Endothelial cell of umbilical vein (primary cell): ENCODE measurements around the gene RLN3. TPM values are rescaled to one million over a fixed set of nuclear protein-coding genes. Genes with fewer than 3 reads are reported as not detected.

Experiments
- BruUV-seq: library from RNA; stranded (reverse); fragments of 400-500 nt; replicated peaks from 2 replicates; lab custom pipeline; 2021; lab: Mats Ljungman, UMichigan
- CTCF ChIA-PET: fragments of 300-600, 350-600 bp; sonication (Branson Sonifier 250); formaldehyde crosslinking; loops from one replicate; lab custom pipeline; 2021; ENCODE audit warnings: antibody characterized with exemption, inconsistent platforms; lab: Charles Lee
- POLR2A ChIA-PET: fragments of 300-600, 350-600 bp; sonication (Branson Sonifier 250); formaldehyde crosslinking; loops from one replicate; lab custom pipeline; 2021; ENCODE audit warnings: antibody characterized with exemption, inconsistent platforms; lab: Charles Lee
- DNase-seq: peaks from one replicate; pipeline ENCODE4 v3.0.0-alpha.2; 2011; ENCODE audit warnings: low read depth, low spot score
- FAIRE-seq: peaks from 2 replicates; lab custom pipeline; 2011; peaks lifted over from hg19 to GRCh38; lab: Jason Lieb, UNC
- H2AFZ ChIP-seq: 2 replicates; pipeline ENCODE4 v1.6.0; 2012; ENCODE audit warnings: low read depth, low read length, control low read depth, inconsistent platforms
- H3K27ac ChIP-seq: 2 replicates; pipeline ENCODE4 v1.5.1; 2011; ENCODE audit warnings: low read depth, mild to moderate bottlenecking, control low read depth, low read length, moderate library complexity; ENCODE audit not compliant: insufficient read depth
- H3K27me3 ChIP-seq, 2 experiments: 2 replicates each; pipeline versions ENCODE4 v1.6.0 to v1.6.1; 2011; ENCODE audit warnings: low read length in 2 of 2, mixed read lengths in 1 of 2; ENCODE audit not compliant: control insufficient read depth in 2 of 2, insufficient read depth in 2 of 2
- H3K36me3 ChIP-seq, 2 experiments: 2 replicates in 1 of 2; 3 replicates in 1 of 2; pipeline ENCODE4 v1.5.1; 2011; ENCODE audit warnings: low read length in 2 of 2, mild to moderate bottlenecking in 1 of 2, moderate library complexity in 1 of 2; ENCODE audit not compliant: control insufficient read depth in 2 of 2, insufficient read depth in 2 of 2; ENCODE audit errors: extremely low read depth in 1 of 2
- H3K4me1 ChIP-seq: 3 replicates; pipeline ENCODE4 v1.5.1; 2011; ENCODE audit warnings: mild to moderate bottlenecking, low read length; ENCODE audit not compliant: control insufficient read depth, insufficient read depth; ENCODE audit errors: extremely low read depth
- H3K4me2 ChIP-seq: 2 replicates; pipeline ENCODE4 v1.6.1; 2011; ENCODE audit warnings: low read length, control low read depth, mixed read lengths; ENCODE audit not compliant: insufficient read depth
- H3K4me3 ChIP-seq, 3 experiments: fragments of 200-600 bp in 1 of 3; sonication (generic), shearing (Covaris generic) in 1 of 3; replicated peaks in 1 of 3; 2 replicates each; pipeline ENCODE4 v1.5.1; 2011 to 2016; ENCODE audit warnings: control low read depth in 3 of 3, low read length in 3 of 3, mild to moderate bottlenecking in 2 of 3, inconsistent platforms in 1 of 3, low read depth in 1 of 3, moderate library complexity in 1 of 3; ENCODE audit not compliant: insufficient read depth in 1 of 3
- H3K79me2 ChIP-seq: 2 replicates; pipeline ENCODE4 v1.6.0; 2012; ENCODE audit warnings: low read length, inconsistent platforms; ENCODE audit not compliant: control insufficient read depth, insufficient read depth
- H3K9ac ChIP-seq: replicated peaks from 2 replicates; pipeline ENCODE3; 2011; ENCODE audit warnings: low read length, control low read depth; ENCODE audit not compliant: insufficient read depth; ENCODE audit errors: extremely low read depth
- H3K9me1 ChIP-seq: replicated peaks from 3 replicates; pipeline ENCODE4 v1.6.0; 2011; ENCODE audit warnings: mild to moderate bottlenecking, low read length; ENCODE audit not compliant: control insufficient read depth, insufficient read depth; ENCODE audit errors: extremely low read depth
- H3K9me3 ChIP-seq: replicated peaks from 2 replicates; pipeline ENCODE4 v1.5.1; 2012; ENCODE audit warnings: low read length, inconsistent platforms; ENCODE audit not compliant: control insufficient read depth, insufficient read depth
- H4K20me1 ChIP-seq: replicated peaks from 2 replicates; pipeline ENCODE3; 2011; ENCODE audit warnings: mild to moderate bottlenecking, low read length; ENCODE audit not compliant: control insufficient read depth, insufficient read depth; ENCODE audit errors: extremely low read depth
- EZH2 ChIP-seq: IDR thresholded peaks from 2 replicates; pipeline ENCODE4 v1.6.1; 2012; ENCODE audit warnings: borderline replicate concordance, low read depth, mild to moderate bottlenecking, moderate library complexity, low read length, inconsistent platforms; ENCODE audit not compliant: severe bottlenecking
- FOS ChIP-seq: IDR thresholded peaks from 2 replicates; pipeline ENCODE4 v1.6.1; 2011; ENCODE audit warnings: mild to moderate bottlenecking, low read length, moderate library complexity, borderline replicate concordance; ENCODE audit not compliant: insufficient read depth
- GATA2 ChIP-seq: IDR thresholded peaks from 2 replicates; pipeline ENCODE4 v1.7.0; 2011; ENCODE audit warnings: low read depth, mild to moderate bottlenecking, moderate library complexity, mixed read lengths, low read length; ENCODE audit not compliant: insufficient read length, insufficient read depth
- JUN ChIP-seq: IDR thresholded peaks from 2 replicates; pipeline ENCODE4 v1.6.1; 2011; ENCODE audit warnings: borderline replicate concordance, low read depth; ENCODE audit not compliant: insufficient read length, insufficient read depth
- MYC ChIP-seq: IDR thresholded peaks from one replicate; pipeline ENCODE4 v1.6.1; 2011; ENCODE audit warnings: mild to moderate bottlenecking, low read depth, low read length
- POLR2A ChIP-seq: IDR thresholded peaks from 2 replicates; pipeline ENCODE4 v1.6.1; 2012; ENCODE audit warnings: low read depth, mild to moderate bottlenecking, control low read depth, low read length
- POLR2AphosphoS5 ChIP-seq: IDR thresholded peaks from 2 replicates; pipeline ENCODE4 v1.6.1; 2012; ENCODE audit warnings: low read depth, mild to moderate bottlenecking, control low read depth, low read length, moderate library complexity; ENCODE audit not compliant: insufficient read depth
- dilution Hi-C: fragments of 300-500 bp; cut with MboI; formaldehyde crosslinking; loops from one replicate; pipeline ENCODE4 v1.15.0; 2019; ENCODE audit warnings: low sequenced_read_pairs; ENCODE audit not compliant: extremely low pct_ligation_motif_present
- intact Hi-C: fragments of 100-400 bp; cut with micrococcal nuclease; formaldehyde crosslinking; loops from one replicate; pipeline ENCODE4 v1.10.0; 2022
- polyA plus RNA-seq, 4 experiments: library from polyadenylated mRNA; depleted of rRNA in 3 of 4; stranded (reverse) in 3 of 4; unstranded in 1 of 4; fragments of >200 nt; gene quantifications; 2 replicates each; pipeline versions ENCODE4 v1.2.1 to v1.2.3, GENCODE V29; 2011 to 2012; ENCODE audit warnings: missing spikeins in 1 of 4
- total RNA-seq: library from RNA; stranded (reverse); gene quantifications from 2 replicates; pipeline ENCODE4 v1.2.3, GENCODE V29; 2021
- TF ChIP-seq, protein P1 (sequence below): IDR thresholded peaks from 2 replicates; pipeline ENCODE4 v1.6.1; 2011; ENCODE audit not compliant: insufficient read depth, insufficient read length
- TF ChIP-seq, protein P2 (sequence below), 2 donors: IDR thresholded peaks; 1 replicate in 1 of 2; 2 replicates in 1 of 2; pipeline ENCODE4 v1.5.1; 2011; ENCODE audit warnings: low read length in 2 of 2, mild to moderate bottlenecking in 2 of 2, moderate library complexity in 2 of 2, control low read depth in 1 of 2, inconsistent platforms in 1 of 2, low read depth in 1 of 2; ENCODE audit not compliant: insufficient read depth in 1 of 2; ENCODE audit errors: extremely low read depth in 1 of 2

Gene RLN3
- total and polyA plus RNA-seq, 2 donors (not counting 3 experiments of a cell fraction or from before 2014, with no cell fraction given) = not detected

DNA sequence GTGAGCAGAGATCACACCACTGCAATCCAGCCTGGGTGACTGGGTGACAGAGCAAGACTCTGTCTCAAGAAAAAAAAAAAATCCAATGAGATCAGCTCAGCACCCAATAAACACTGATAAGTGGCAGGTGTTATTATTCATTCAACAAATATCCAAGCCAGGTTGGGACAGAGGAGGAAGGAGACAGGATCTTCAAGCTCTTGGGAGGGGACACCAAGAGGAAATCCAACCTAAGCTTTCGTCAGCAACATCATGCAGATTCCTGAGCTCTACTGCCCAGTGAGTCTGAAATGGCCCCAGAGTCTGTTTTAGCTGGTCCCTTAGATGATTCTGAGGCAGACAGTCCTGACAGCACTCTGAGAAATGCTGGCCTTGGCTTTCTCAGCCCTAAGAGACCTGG is 29.5 kb upstream of the RLN3 start:
- FAIRE-seq (no peak), DNase-seq (no peak)
- intact Hi-C loops (no loop called here), dilution Hi-C loops (no loop called here)
- Histone ChIP-seq H3K9me3 (no peaks in the 10 kb centered on the region), H4K20me1 (no peaks in the 10 kb centered on the region), H3K36me3 (peaks cover 0 to 7% of the 10 kb centered on the region in 2 experiments), H3K27ac (no peak overlapping the region), H2AFZ (no peak overlapping the region), H3K9me1 (no peaks in the 10 kb centered on the region), H3K4me2 (no peak overlapping the region), H3K27me3 (no peaks in the 10 kb centered on the region), H3K79me2 (peaks cover 5% of the 10 kb centered on the region), H3K4me3 (no peak overlapping the region), H3K4me1 (peaks cover 3% of the 10 kb centered on the region), H3K9ac (no peak overlapping the region)
- ChIA-PET POLR2A (interaction anchor here (1.6 kb wide), 1 partner anchor 8 kb away, joined by 4 read pairs; the partner anchor contains the start of gene RFX1), CTCF (interaction anchor here (1.0 to 1.2 kb wide), 4 partner anchors 11 to 61 kb away, joined by 3 to 4 read pairs (median 4); partner anchors contain the start of gene IL27RA)
- BruUV-seq = no TSS peak
- TF ChIP-seq FOS (no peak), POLR2AphosphoS5 (no peak), GATA2 (no peak), POLR2A (no peak), JUN (no peak), EZH2 (no peak), MYC (no peak)
- TF ChIP-seq, protein P1, sequence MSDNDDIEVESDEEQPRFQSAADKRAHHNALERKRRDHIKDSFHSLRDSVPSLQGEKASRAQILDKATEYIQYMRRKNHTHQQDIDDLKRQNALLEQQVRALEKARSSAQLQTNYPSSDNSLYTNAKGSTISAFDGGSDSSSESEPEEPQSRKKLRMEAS = no peak
- TF ChIP-seq, protein P2, sequence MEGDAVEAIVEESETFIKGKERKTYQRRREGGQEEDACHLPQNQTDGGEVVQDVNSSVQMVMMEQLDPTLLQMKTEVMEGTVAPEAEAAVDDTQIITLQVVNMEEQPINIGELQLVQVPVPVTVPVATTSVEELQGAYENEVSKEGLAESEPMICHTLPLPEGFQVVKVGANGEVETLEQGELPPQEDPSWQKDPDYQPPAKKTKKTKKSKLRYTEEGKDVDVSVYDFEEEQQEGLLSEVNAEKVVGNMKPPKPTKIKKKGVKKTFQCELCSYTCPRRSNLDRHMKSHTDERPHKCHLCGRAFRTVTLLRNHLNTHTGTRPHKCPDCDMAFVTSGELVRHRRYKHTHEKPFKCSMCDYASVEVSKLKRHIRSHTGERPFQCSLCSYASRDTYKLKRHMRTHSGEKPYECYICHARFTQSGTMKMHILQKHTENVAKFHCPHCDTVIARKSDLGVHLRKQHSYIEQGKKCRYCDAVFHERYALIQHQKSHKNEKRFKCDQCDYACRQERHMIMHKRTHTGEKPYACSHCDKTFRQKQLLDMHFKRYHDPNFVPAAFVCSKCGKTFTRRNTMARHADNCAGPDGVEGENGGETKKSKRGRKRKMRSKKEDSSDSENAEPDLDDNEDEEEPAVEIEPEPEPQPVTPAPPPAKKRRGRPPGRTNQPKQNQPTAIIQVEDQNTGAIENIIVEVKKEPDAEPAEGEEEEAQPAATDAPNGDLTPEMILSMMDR (IDR thresholded peaks at IDR 0.05; ENCODE audit: extremely low read depth in 1 of 2, insufficient read depth in 1 of 2, low read depth in 1 of 2, low read length in 2 of 2) = no peak
